GM21423 (cell line): ENCODE data around the gene NHLRC4.

Source experiments
- ATAC-seq: cut with Tn5 transposase; IDR thresholded peaks from one replicate; pipeline ENCODE4 v1.9.1; 2021; ENCODE audit warnings: mild to moderate bottlenecking, moderate library complexity; ENCODE audit not compliant: unreplicated experiment

Gene NHLRC4

GRCh38 chr16:530111-530817 is 36.5 kb upstream of the NHLRC4 start:
- no peak for ATAC-seq

DNA sequence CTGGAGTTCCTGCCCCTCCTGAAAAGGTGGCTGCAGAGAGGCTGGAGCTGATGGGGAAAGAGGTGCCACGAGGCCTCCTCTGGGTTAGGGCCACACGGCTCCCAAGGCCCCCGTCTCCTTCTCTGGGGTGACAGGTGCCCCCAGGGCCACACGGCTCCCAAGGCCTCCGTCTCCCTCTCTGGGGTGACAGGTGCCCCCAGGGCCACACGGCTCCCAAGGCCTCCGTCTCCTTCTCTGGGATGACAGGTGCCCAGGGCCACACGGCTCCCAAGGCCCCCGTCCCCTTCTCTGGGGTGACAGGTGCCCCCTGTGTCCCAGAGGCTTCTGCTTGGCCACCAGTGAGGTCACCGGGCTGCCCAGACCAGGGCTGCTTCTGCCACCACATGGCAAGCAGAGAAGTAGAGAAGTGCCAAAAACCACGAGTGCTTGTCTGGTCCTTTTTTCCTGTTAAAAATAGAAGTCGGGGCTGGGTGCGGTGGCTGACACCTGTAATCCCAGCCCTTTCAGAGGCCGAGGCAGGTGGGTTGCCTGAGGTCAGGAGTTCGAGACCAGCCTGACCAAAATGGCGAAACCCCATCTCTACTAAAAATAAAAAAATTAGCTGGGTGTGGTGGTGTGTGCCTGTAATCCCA is 35.2 kb upstream of the NHLRC4 start:
- ATAC-seq: no peak

DNA sequence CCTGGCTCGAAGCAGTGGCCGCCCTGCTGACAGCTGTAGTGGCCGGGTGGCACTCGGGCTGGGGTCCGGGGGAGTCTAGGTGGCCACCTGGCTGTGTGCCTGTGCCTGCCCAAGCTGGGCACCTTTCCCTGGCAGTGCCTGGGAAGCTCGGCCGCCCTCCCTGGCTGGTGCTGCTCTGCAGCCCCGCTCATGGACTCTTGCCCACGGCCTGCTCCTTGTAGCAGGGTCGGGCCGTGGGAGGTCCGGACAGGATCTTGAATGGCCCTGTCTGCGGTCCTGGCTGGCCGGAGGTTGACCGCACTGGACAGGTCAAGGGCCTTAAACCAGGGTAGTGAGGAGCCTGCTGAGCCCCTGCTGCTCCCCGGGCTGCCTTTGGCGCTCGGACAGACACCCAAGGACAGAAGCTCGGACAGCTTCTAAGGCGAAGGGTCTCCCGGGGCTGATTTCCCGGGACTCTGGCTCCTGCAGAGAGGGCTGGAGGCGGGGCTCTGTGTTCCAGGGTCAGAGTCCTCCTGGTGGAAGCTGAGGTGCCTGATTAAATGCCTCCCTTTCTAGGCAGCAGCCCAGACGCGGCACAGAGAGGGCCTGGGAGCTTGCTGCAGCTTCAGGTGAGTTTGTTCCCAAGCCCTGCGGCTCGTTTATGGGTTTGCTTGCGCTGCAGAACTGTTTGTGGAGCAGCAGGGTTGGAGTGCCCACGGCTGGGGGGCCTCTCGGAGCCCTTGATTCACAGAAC is 33.2 kb upstream of the NHLRC4 start:
- no peak for ATAC-seq

DNA sequence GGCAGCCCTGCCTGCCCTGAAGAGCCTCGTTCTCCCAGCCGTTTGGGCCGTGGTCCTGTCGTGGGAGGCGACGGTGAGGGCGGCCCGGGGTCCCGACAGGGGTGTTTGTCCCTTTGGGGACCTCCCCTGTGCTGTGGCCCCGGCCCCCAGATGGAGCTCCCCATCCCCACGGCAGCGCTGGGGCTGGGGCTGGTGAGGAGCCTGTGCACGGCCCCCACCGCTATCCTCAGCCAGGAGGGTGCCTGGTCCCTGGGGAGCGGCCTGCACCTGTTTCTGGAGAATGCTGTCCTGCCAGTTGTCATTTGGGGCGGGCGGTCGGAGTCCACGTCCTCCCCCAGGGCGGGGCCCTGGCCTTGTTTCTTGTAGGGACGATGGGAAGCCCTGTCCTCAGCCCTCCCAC is 32.7 kb upstream of the NHLRC4 start:
- ATAC-seq: no peak

GRCh38 chr16:534856-535445 is 31.9 kb upstream of the NHLRC4 start:
- no peak for ATAC-seq

GRCh38 chr16:535446-536405 is 31.1 kb upstream of the NHLRC4 start:
- ATAC-seq: no peak

DNA sequence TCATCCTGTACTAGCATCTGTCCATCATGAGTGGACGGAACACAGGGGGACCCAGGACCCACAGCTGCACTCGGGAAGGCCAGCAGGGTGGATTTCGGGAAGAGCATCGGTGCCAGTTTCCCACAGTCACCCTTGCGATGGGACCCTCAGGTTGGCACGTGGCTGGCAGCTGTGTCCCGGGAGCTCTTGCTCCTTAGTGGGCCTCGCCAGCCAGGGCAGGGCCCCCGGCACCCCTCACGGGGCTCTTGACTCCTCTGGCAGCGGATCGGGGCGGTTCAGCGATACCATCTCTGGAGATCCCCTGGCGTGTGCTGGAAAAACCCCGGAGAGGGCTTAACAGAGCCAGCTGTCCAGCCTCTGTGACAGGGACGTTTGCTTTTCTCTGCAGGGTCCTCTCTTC is 30.1 kb upstream of the NHLRC4 start:
- ATAC-seq: no peak

- ATAC-seq: no peak
Observed at GRCh38 chr16:537415-538335, 29.1 kb upstream of the NHLRC4 start.

DNA sequence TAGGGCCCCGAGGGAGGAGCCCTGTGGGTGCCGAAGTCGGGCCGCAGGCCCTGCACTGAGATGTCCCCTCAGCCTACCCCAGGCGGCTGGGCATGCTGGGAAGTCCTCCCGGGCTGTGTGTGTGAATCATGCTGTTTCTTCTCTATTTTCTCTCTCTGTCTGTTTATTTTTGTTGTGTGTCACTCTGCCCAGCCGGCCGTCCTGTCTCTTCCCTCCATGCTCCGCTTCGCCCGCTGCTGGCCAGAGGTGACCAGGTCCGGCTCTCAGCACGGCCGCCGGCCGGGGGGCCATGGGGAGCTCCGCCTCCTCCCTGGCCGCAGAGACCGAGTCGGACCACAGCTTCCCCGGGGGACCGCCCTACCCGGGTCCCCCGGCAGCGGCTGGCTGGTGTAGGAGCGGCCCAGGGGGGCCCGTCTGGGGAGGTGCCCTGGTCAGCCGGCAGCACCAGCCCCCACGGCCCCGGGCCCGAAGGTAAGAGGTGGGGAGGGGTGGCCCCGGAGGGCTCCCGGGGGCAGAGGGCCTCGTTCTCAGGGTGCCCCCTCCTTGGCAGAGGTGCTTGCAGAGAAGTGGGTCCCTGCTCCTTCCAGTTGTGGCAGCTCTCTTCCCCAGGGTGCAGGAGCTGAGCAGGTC is 26.8 kb upstream of the NHLRC4 start:
- no peak for ATAC-seq

DNA sequence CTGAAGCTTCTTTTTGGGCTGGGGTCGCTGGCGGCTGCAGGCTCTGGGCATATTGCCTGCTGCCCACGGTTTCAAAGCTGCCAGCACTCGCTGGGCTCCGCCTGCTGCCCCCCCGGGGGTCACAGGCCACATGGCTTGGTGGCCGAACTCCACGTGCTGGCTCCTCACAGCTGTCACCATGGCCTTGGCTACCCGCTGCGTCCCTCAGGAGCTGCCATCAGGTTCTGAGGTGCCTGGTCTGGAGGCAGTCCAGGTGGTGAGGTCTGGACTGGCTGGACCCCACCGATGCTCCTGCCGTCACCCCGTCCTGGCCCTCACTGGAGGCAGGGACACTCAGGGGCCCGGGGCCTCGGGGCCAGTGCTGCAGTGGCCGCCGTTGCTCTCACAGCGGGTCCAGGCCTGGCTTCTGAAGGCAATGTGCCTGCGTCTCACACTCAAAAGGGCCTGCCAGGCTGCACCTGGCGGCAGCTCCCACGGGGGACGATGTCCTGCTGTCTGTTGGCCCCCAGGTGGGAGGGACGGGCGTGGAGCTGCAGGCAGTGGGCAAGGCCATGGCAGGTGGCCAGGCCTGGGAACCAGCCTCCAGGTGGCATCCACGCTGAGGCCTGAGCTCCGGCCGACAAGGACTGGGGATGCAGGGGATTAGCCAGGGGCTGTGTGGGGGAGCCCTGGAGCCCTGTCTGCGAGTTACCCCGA is 26.0 kb upstream of the NHLRC4 start:
- ATAC-seq: no peak

DNA sequence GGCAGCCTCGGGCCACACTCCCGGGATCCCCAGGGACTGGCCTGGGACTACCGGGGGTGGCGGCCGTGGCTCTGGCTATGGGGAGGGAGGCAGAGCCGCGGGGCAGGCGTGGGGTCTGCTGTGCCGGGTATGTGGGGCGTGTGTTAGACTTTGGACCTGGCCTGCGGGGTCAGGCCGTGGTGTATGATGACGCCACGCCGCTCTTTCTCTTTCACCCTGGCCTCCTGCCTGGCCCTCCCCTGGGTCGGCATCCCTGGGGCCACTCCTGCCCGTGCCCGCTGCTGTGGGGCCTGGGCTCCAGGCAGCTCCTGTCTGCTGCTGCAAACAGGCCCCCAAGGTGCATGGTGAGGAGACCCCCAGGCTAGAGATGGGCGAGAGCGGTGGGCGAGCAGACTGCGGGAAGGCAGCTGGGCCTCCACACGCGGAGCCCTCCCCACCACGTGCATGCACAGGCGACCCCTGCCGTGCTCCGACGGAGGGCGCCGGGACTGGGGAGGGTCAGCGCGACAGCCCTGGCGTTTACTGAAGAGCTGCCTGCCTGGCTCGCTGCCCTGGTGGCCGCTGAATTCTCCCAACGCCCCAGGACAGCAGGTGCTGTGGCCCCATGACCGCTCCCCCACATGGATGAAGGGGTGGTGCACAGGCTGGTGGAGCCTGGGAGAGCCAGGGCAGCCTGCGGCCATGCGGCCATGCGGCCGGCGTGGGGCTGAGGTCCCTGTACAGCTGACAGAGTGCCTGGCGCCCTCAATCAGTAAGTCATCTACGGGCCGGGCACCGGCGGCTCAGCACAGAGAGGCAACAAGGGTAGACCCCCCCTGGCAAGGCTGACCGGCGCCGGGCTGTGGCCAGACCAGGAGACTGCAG is 23.3 kb upstream of the NHLRC4 start:
- ATAC-seq: no peak

DNA sequence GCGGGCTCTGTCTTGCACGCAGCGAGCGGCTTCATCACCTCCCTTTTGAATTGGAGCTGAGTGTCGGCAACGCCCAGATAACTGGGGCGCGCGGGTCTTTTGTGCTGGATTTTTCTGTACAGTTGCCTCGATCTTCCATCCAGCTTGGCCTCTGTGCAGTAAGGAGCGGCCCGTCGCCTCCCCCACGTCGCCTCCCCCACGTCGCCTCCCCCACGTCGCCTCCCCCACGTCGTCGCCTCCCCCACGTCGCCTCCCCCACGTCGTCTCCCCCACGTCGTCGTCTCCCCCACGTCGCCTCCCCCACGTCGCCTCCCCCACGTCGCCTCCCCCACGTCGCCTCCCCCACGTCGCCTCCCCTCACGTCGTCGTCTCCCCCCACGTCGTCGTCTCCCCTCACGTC is 22.3 kb upstream of the NHLRC4 start:
- no peak for ATAC-seq

GRCh38 chr16:546909-547770 is 19.7 kb upstream of the NHLRC4 start:
- no peak for ATAC-seq

- no peak for ATAC-seq
Observed at GRCh38 chr16:548586-548985, 18.2 kb upstream of the NHLRC4 start.

DNA sequence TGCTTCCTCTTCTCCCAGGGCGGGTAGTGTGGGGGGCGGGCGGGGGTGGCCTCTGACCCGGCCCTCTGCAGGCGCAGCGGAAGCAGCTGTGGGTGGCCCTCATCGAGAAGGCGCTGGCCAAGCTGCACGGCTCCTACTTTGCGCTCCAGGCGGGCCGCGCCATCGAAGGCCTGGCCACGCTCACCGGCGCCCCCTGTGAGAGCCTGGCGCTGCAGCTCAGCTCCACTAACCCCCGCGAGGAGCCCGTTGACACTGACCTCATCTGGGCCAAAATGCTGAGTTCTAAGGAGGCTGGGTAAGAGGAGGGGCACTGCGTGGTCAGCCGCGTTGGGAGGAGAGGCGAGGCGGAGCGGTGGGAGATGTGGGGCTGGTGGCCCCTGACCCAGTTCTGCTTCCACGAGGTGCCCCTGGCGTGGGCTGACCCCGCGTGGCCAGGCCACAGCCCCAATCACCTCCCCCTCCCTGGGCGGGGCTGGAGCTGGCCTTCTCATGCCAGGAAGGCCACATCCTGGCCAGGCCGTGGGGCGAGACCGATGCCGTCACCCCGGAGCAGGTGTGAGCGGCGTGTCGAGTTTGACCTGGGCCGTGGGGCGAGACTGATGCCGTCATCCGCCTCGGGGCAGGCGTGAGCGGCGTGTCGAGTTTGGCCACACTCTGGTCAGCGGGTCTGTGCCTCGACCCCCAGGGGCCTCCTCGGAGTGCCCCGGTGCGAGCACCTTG is 17.1 kb upstream of the NHLRC4 start:
- no peak for ATAC-seq

GRCh38 chr16:551210-551609 is 15.6 kb upstream of the NHLRC4 start:
- ATAC-seq: no peak
